Endothelial cell (in vitro differentiated cells): ENCODE data around the gene INTS13. TPM values are rescaled to one million over a fixed set of nuclear protein-coding genes. Genes with fewer than 3 reads are reported as not detected.

Source experiments
- DNase-seq: peaks from one replicate; pipeline ENCODE4 v3.0.0; 2021; ENCODE audit warnings: low spot score
- H3K27ac Mint-ChIP-seq: one replicate; pipeline ENCODE4 v1.8.0; 2021; ENCODE audit warnings: mixed read lengths, inconsistent platforms; ENCODE audit not compliant: unreplicated experiment
- H3K27me3 Mint-ChIP-seq: one replicate; pipeline ENCODE4 v1.8.0; 2021; ENCODE audit warnings: mild to moderate bottlenecking, moderate library complexity, mixed read lengths, inconsistent platforms; ENCODE audit not compliant: unreplicated experiment
- H3K36me3 Mint-ChIP-seq: one replicate; pipeline ENCODE4 v1.8.0; 2021; ENCODE audit warnings: mild to moderate bottlenecking, low read depth, mixed read lengths, inconsistent platforms; ENCODE audit not compliant: unreplicated experiment
- H3K4me1 Mint-ChIP-seq: one replicate; pipeline ENCODE4 v1.8.0; 2021; ENCODE audit warnings: mild to moderate bottlenecking, mixed read lengths, inconsistent platforms; ENCODE audit not compliant: unreplicated experiment
- H3K4me3 Mint-ChIP-seq: one replicate; pipeline ENCODE4 v1.8.0; 2021; ENCODE audit warnings: mild to moderate bottlenecking, mixed read lengths, inconsistent platforms; ENCODE audit not compliant: unreplicated experiment
- H3K9me3 Mint-ChIP-seq: one replicate; pipeline ENCODE4 v1.8.0; 2021; ENCODE audit warnings: mixed read lengths, inconsistent platforms; ENCODE audit not compliant: unreplicated experiment
- CTCF ChIP-seq: fragments of 200-600 bp; sonication (generic); IDR thresholded peaks from one replicate; pipeline ENCODE4 v1.5.0; 2021; ENCODE audit warnings: antibody characterized with exemption; ENCODE audit not compliant: unreplicated experiment
- total RNA-seq: library from RNA; stranded (reverse); fragmentation: NEBNext Ultra II Directional; extraction: Animal tissue kit (Norgen Biotek cat#: 25700); gene quantifications from one replicate; pipeline ENCODE4 v1.2.1, GENCODE V29; 2021; ENCODE audit not compliant: unreplicated experiment

The INTS13 gene
- total RNA-seq, 1 donor from 2014 or later = 20.0 TPM

GRCh38 chr12:26895672-26896071 lies 42.1 kb downstream of the INTS13 start:
- Mint-ChIP-seq H3K36me3 (peaks cover 8% of the 10 kb centered on the region), H3K4me1 (no peaks in the 10 kb centered on the region), H3K9me3 (no peaks in the 10 kb centered on the region), H3K4me3 (no peak overlapping the region), H3K27me3 (peaks cover 2% of the 10 kb centered on the region), H3K27ac (no peak overlapping the region)
- no peak for DNase-seq
- no peak for TF ChIP-seq CTCF

- Mint-ChIP-seq H3K9me3 (no peaks in the 10 kb centered on the region), H3K4me1 (peaks cover 4% of the 10 kb centered on the region), H3K36me3 (no peaks in the 10 kb centered on the region), H3K27ac (no peak overlapping the region), H3K4me3 (no peak overlapping the region), H3K27me3 (no peaks in the 10 kb centered on the region)
- TF ChIP-seq CTCF = no peak
- no peak for DNase-seq
These were observed 46.1 kb downstream of the INTS13 start for GRCh38 chr12:26891704-26892103.

- no peaks in the 10 kb centered on the region for H3K27me3 Mint-ChIP-seq
- H3K4me1 Mint-ChIP-seq = peaks cover 4% of the 10 kb centered on the region
- no peaks in the 10 kb centered on the region for H3K36me3 Mint-ChIP-seq
- no peak for TF ChIP-seq CTCF
- DNase-seq = no peak
- no peaks in the 10 kb centered on the region for H3K9me3 Mint-ChIP-seq
- no peak overlapping the region for H3K4me3 Mint-ChIP-seq
- no peak overlapping the region for H3K27ac Mint-ChIP-seq
These were observed 47.0 kb downstream of the INTS13 start for GRCh38 chr12:26890784-26891183.

DNA sequence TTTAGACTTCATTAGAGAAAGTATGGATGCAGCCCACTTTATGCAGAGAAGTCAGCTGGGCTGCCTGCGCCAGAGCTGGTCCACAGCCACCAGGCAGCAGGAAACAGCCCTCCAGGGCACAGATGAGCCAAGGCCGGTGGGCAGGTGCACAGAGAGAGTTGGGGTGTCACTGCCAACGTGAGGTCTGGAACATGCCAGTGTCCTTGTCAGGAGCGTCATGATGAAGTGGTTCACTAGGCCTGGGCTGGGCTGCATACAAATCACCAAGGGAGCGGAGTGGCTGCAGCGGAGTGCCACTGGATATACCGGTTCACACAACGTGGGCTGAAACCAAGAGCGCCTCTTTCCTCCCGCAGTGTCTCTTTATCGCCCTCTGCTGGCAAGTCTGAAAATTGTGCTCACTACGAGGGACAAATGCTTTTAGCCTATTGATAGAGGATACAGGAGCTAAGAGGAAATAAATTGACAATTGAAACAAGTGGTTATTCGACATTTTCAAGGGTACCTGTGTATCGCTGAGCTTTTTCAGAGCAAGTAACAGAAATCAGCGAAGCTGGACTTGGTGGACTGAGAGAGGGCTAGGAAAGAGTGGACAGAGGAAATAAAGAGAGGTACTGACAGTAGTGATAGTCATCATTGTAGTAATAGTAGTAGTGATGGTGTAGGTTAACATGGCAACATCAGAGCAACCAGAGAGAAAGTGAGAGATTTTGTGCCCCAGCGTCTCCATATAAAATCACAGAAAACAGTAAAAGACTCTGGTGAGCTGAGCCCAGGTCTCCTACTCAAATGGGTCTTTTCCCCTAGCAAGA lies 52.8 kb downstream of the INTS13 start:
- no peak overlapping the region for H3K4me3 Mint-ChIP-seq
- H3K27me3 Mint-ChIP-seq = peaks cover 6% of the 10 kb centered on the region
- peaks cover 3% of the 10 kb centered on the region for H3K4me1 Mint-ChIP-seq
- DNase-seq = peak; percentile 85
- H3K36me3 Mint-ChIP-seq = peaks cover 3% of the 10 kb centered on the region
- no peak overlapping the region for H3K27ac Mint-ChIP-seq
- peak; percentile 96 for TF ChIP-seq CTCF
- no peaks in the 10 kb centered on the region for H3K9me3 Mint-ChIP-seq

DNA sequence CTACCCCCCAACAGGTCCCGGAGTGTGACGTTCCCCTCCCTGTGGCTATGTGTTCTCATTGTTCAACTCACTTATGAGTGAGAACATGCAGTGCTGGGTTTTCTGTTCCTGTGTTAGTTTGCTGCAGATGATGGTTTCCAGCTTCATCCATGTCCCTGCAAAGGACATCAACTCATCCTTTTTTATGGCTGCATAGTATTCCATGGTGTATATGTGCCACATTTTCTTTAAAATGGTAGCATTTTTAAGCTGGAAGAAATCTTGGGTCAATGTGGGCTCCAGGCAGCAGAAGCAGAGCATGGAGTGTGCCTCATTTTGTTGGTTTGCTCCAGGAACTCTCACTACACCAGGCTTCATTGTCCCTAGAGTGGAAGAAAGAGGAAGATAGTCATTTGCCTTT lies 57.2 kb downstream of the INTS13 start:
- Mint-ChIP-seq H3K4me1 (peaks cover 5% of the 10 kb centered on the region), H3K4me3 (no peak overlapping the region), H3K27ac (no peak overlapping the region), H3K36me3 (peaks cover 3% of the 10 kb centered on the region), H3K9me3 (no peaks in the 10 kb centered on the region), H3K27me3 (peaks cover 6% of the 10 kb centered on the region)
- no peak for TF ChIP-seq CTCF
- DNase-seq = no peak
